K562 (cell line): ENCODE measurements around the gene SH3BP2. TPM values are rescaled to one million over a fixed set of nuclear protein-coding genes. Genes with fewer than 3 reads are reported as not detected.

ENCODE experiments used
- CBFB ChIP-seq: sonication (generic); formaldehyde crosslinking; IDR thresholded peaks from 2 replicates; pipeline ENCODE4 v1.4.0; 2020; ENCODE audit warnings: mild to moderate bottlenecking, missing genetic modification reagents
- CTBP1 ChIP-seq: fragments of 450-650 bp; IDR thresholded peaks from 2 replicates; pipeline ENCODE4 v1.6.1; 2016; ENCODE audit warnings: borderline replicate concordance
- DNMT1 ChIP-seq: fragments of 450-650 bp; IDR thresholded peaks from 2 replicates; pipeline ENCODE4 v1.6.1; 2016; ENCODE audit warnings: antibody characterized with exemption, mild to moderate bottlenecking
- FIP1L1 ChIP-seq: fragments of 200-400 bp; formaldehyde crosslinking; IDR thresholded peaks from 2 replicates; pipeline ENCODE4 v1.6.1; 2018; ENCODE audit warnings: mild to moderate bottlenecking, low read depth, low read length; ENCODE audit not compliant: poor library complexity, severe bottlenecking
- FOXP1 ChIP-seq: sonication (generic); formaldehyde crosslinking; IDR thresholded peaks from 2 replicates; pipeline ENCODE4 v1.8.0; 2022; ENCODE audit warnings: mild to moderate bottlenecking, missing genetic modification reagents
- HNRNPL ChIP-seq: fragments of 200-400 bp; formaldehyde crosslinking; IDR thresholded peaks from 2 replicates; pipeline ENCODE4 v1.6.1; 2017; ENCODE audit warnings: low read depth, mild to moderate bottlenecking, low read length
- KHSRP ChIP-seq: fragments of 450-650 bp; IDR thresholded peaks from 2 replicates; pipeline ENCODE4 v1.6.1; 2017
- MTF1 ChIP-seq: fragments of 250-450 bp; sonication (Bioruptor Pico); IDR thresholded peaks from 2 replicates; pipeline ENCODE4 v1.9.0; 2021; ENCODE audit warnings: moderate library complexity, mild to moderate bottlenecking, inconsistent platforms, borderline replicate concordance
- NONO ChIP-seq, 2 experiments: fragments of 200-400 bp in 1 of 2; fragments of 450-650 bp in 1 of 2; formaldehyde crosslinking in 1 of 2; IDR thresholded peaks; 2 replicates each; pipeline ENCODE4 v1.6.1; 2017; ENCODE audit warnings: low read depth in 2 of 2, mild to moderate bottlenecking in 2 of 2, moderate library complexity in 2 of 2, low read length in 1 of 2
- NR2C1 ChIP-seq, 2 experiments: fragments of 450-650 bp; IDR thresholded peaks; 2 replicates each; pipeline ENCODE4 v1.6.1; 2017; ENCODE audit warnings: mild to moderate bottlenecking in 2 of 2, antibody characterized with exemption in 1 of 2, inconsistent platforms in 1 of 2, missing compliant biosample characterization in 1 of 2, missing genetic modification characterization in 1 of 2
- PCBP1 ChIP-seq: fragments of 200-400 bp; formaldehyde crosslinking; IDR thresholded peaks from 2 replicates; pipeline ENCODE4 v1.6.1; 2018; ENCODE audit warnings: mild to moderate bottlenecking, low read depth, low read length; ENCODE audit not compliant: poor library complexity, severe bottlenecking
- SRSF7 ChIP-seq: fragments of 200-400 bp; formaldehyde crosslinking; optimal IDR thresholded peaks from 2 replicates; pipeline ENCODE3; 2017; ENCODE audit warnings: mild to moderate bottlenecking, low read depth, low read length
- TCF7L2 ChIP-seq: fragments of 150-350 bp; IDR thresholded peaks from 2 replicates; pipeline ENCODE4 v1.6.1; 2016; ENCODE audit warnings: low read depth, mild to moderate bottlenecking, low read length, moderate library complexity
- TFAP4 ChIP-seq: sonication (generic); formaldehyde crosslinking; IDR thresholded peaks from 2 replicates; pipeline ENCODE4 v1.8.0; 2022; ENCODE audit warnings: missing genetic modification reagents, mild to moderate bottlenecking, moderate library complexity, borderline replicate concordance
- XRCC3 ChIP-seq: fragments of 450-650 bp; IDR thresholded peaks from 2 replicates; pipeline ENCODE4 v1.6.1; 2017; ENCODE audit warnings: mild to moderate bottlenecking, moderate library complexity
- ZBTB40 ChIP-seq, 2 experiments: fragments of 450-650 bp in 1 of 2; sonication (generic) in 1 of 2; formaldehyde crosslinking in 1 of 2; IDR thresholded peaks; 2 replicates each; pipeline versions ENCODE4 v1.7.1 to v1.9.0; 2016 to 2022; ENCODE audit warnings: inconsistent platforms in 1 of 2, mild to moderate bottlenecking in 1 of 2, missing genetic modification reagents in 1 of 2
- ZNF408 ChIP-seq: fragments of 250-450 bp; sonication (Bioruptor Pico); IDR thresholded peaks from 2 replicates; pipeline ENCODE4 v1.4.0; 2020; ENCODE audit warnings: low read depth, mild to moderate bottlenecking, moderate library complexity
- polyA plus RNA-seq, 8 experiments: library from polyadenylated mRNA; depleted of rRNA in 4 of 8; stranded (reverse) in 5 of 8; unstranded in 3 of 8; fragments of >200 nt; fragmentation: Nextera tagmentation in 2 of 8; fragmentation: Illumina TruSeq in 1 of 8; extraction: Ambion mirVana in 2 of 8; extraction: Trizol in 1 of 8; gene quantifications; 2 replicates each; pipeline versions ENCODE4 v1.2.1 to v1.2.3, GENCODE V29; 2011 to 2014; ENCODE audit warnings: inconsistent platforms in 1 of 8, missing spikeins in 1 of 8
- total RNA-seq, 7 experiments: library from RNA; depleted of rRNA in 6 of 7; stranded (reverse); fragments of >200 nt in 6 of 7; fragmentation: Illumina TruSeq in 2 of 7; extraction: Trizol in 2 of 7; gene quantifications; 2 replicates each; pipeline versions ENCODE4 v1.2.1 to v1.2.3, GENCODE V29; 2011 to 2021; ENCODE audit warnings: low replicate concordance in 1 of 7

SH3BP2 gene
- total and polyA plus RNA-seq, 9 of the 15 experiments (the other 6 are each of a cell fraction or from before 2014, with no cell fraction given) = 0.34 to 16.0 (median 5.1) TPM

GRCh38 chr4:2755821-2756690 is 36.8 kb upstream of the SH3BP2 start, which contains the start of gene TNIP2 (continued):
- TF ChIP-seq ZBTB40 (IDR thresholded peaks at IDR 0.05) (peak; percentile 38; the same call in 1 of the 2 replicates), ZBTB40 (CRISPR knock-in tag; IDR thresholded peaks at IDR 0.05) (no peak), PCBP1 (no peak), NONO (IDR thresholded peaks at IDR 0.05; ENCODE audit: low read depth in 2 of 2, low read length in 1 of 2) (peak; percentile 90 to 97; a peak in 3 of 4 replicates), MTF1 (no peak), XRCC3 (no peak), ZNF408 (no peak), FOXP1 (CRISPR knock-in tag) (0 out of 2 replicates have a peak, but pooled peaks have one; percentile 7), CBFB (CRISPR knock-in tag) (no peak), TFAP4 (CRISPR knock-in tag) (peak; percentile 80), KHSRP (no peak), FIP1L1 (peak; percentile 44), TCF7L2 (no peak), DNMT1 (no peak), HNRNPL (peak; percentile 81), SRSF7 (no peak), NR2C1 (IDR thresholded peaks at IDR 0.05) (no peak), NR2C1 (tag; IDR thresholded peaks at IDR 0.05) (no peak), CTBP1 (peak; percentile 99)
